ENCODE results near the gene TYMP.

The TYMP gene

GRCh38 chr22:50488886-50489285, 40.9 kb downstream of the TYMP start:
- Histone ChIP-seq H3K27me3 (ENCODE audit: insufficient read depth, low read length) (peaks cover 16% of the 10 kb centered on the region), H2AFZ (ENCODE audit: low read depth, low read length) (no peak overlapping the region), H3K36me3 (ENCODE audit: insufficient read depth, low read length) (no peaks in the 10 kb centered on the region), H3K4me3 (ENCODE audit: low read length) (no peak overlapping the region), H3K9me3 (ENCODE audit: low read length) (no peaks in the 10 kb centered on the region), H3K4me1 (ENCODE audit: insufficient read depth, low read length) (no peaks in the 10 kb centered on the region)

GRCh38 chr22:50488006-50488677, 41.7 kb downstream of the TYMP start:
- Histone ChIP-seq H3K27me3 (ENCODE audit: insufficient read depth, low read length) (peaks cover 24% of the 10 kb centered on the region), H3K4me1 (ENCODE audit: insufficient read depth, low read length) (no peaks in the 10 kb centered on the region), H2AFZ (ENCODE audit: low read depth, low read length) (no peak overlapping the region), H3K9me3 (ENCODE audit: low read length) (no peaks in the 10 kb centered on the region), H3K36me3 (ENCODE audit: insufficient read depth, low read length) (no peaks in the 10 kb centered on the region), H3K4me3 (ENCODE audit: low read length) (no peak overlapping the region)

GRCh38 chr22:50487290-50488005, 42.4 kb downstream of the TYMP start:
- H3K4me3 ChIP-seq (ENCODE audit: low read length), result no peak overlapping the region
- no peaks in the 10 kb centered on the region for H3K9me3 ChIP-seq (ENCODE audit: low read length)
- H3K36me3 ChIP-seq (ENCODE audit: insufficient read depth, low read length), result no peaks in the 10 kb centered on the region
- H3K4me1 ChIP-seq (ENCODE audit: insufficient read depth, low read length), result no peaks in the 10 kb centered on the region
- H3K27me3 ChIP-seq (ENCODE audit: insufficient read depth, low read length), result peaks cover 30% of the 10 kb centered on the region
- H2AFZ ChIP-seq (ENCODE audit: low read depth, low read length), result no peak overlapping the region

GRCh38 chr22:50486561-50487289, 43.1 kb downstream of the TYMP start, which contains the start of gene MIOX:
TSS of gene MIOX (plus strand) at chr22:50486859. CDS start at chr22:50486898, 39 bp downstream.
- Histone ChIP-seq H2AFZ (ENCODE audit: low read depth, low read length) (no peak within 1 kb of the TSS), H3K4me3 (ENCODE audit: low read length) (no peak within 1 kb of the TSS), H3K36me3 (ENCODE audit: insufficient read depth, low read length) (no peaks in the 10 kb centered on the region), H3K4me1 (ENCODE audit: insufficient read depth, low read length) (no peaks in the 10 kb centered on the region), H3K9me3 (ENCODE audit: low read length) (no peaks in the 10 kb centered on the region), H3K27me3 (ENCODE audit: insufficient read depth, low read length) (peaks cover 37% of the 10 kb centered on the region)

GRCh38 chr22:50485221-50486131, 44.3 kb downstream of the TYMP start:
- no peak overlapping the region for H2AFZ ChIP-seq (ENCODE audit: low read depth, low read length)
- no peaks in the 10 kb centered on the region for H3K4me1 ChIP-seq (ENCODE audit: insufficient read depth, low read length)
- H3K9me3 ChIP-seq (ENCODE audit: low read length), result no peaks in the 10 kb centered on the region
- H3K27me3 ChIP-seq (ENCODE audit: insufficient read depth, low read length), result peaks cover 47% of the 10 kb centered on the region
- H3K4me3 ChIP-seq (ENCODE audit: low read length), result no peak overlapping the region
- no peaks in the 10 kb centered on the region for H3K36me3 ChIP-seq (ENCODE audit: insufficient read depth, low read length)

- no peaks in the 10 kb centered on the region for H3K36me3 ChIP-seq (ENCODE audit: insufficient read depth, low read length)
- H3K4me3 ChIP-seq (ENCODE audit: low read length), result no peak overlapping the region
- peaks cover 8% of the 10 kb centered on the region for H3K9me3 ChIP-seq (ENCODE audit: low read length)
- no peak overlapping the region for H2AFZ ChIP-seq (ENCODE audit: low read depth, low read length)
- peaks cover 56% of the 10 kb centered on the region for H3K27me3 ChIP-seq (ENCODE audit: insufficient read depth, low read length)
- no peaks in the 10 kb centered on the region for H3K4me1 ChIP-seq (ENCODE audit: insufficient read depth, low read length)
Measured at GRCh38 chr22:50483977-50484853, 45.6 kb downstream of the TYMP start.

GRCh38 chr22:50483556-50483955, 46.3 kb downstream of the TYMP start:
- H3K27me3 ChIP-seq (ENCODE audit: insufficient read depth, low read length), result peaks cover 60% of the 10 kb centered on the region
- no peak overlapping the region for H2AFZ ChIP-seq (ENCODE audit: low read depth, low read length)
- no peaks in the 10 kb centered on the region for H3K36me3 ChIP-seq (ENCODE audit: insufficient read depth, low read length)
- peaks cover 8% of the 10 kb centered on the region for H3K9me3 ChIP-seq (ENCODE audit: low read length)
- no peak overlapping the region for H3K4me3 ChIP-seq (ENCODE audit: low read length)
- H3K4me1 ChIP-seq (ENCODE audit: insufficient read depth, low read length), result no peaks in the 10 kb centered on the region

GRCh38 chr22:50483106-50483505, 46.7 kb downstream of the TYMP start:
- Histone ChIP-seq H3K4me3 (ENCODE audit: low read length) (no peak overlapping the region), H3K4me1 (ENCODE audit: insufficient read depth, low read length) (no peaks in the 10 kb centered on the region), H3K27me3 (ENCODE audit: insufficient read depth, low read length) (peaks cover 61% of the 10 kb centered on the region), H3K9me3 (ENCODE audit: low read length) (peaks cover 8% of the 10 kb centered on the region), H3K36me3 (ENCODE audit: insufficient read depth, low read length) (no peaks in the 10 kb centered on the region), H2AFZ (ENCODE audit: low read depth, low read length) (no peak overlapping the region)

- Histone ChIP-seq H3K4me3 (ENCODE audit: low read length) (no peak overlapping the region), H3K36me3 (ENCODE audit: insufficient read depth, low read length) (no peaks in the 10 kb centered on the region), H2AFZ (ENCODE audit: low read depth, low read length) (no peak overlapping the region), H3K9me3 (ENCODE audit: low read length) (peaks cover 8% of the 10 kb centered on the region), H3K27me3 (ENCODE audit: insufficient read depth, low read length) (peaks cover 58% of the 10 kb centered on the region), H3K4me1 (ENCODE audit: insufficient read depth, low read length) (no peaks in the 10 kb centered on the region)
Measured at GRCh38 chr22:50482107-50483074, 47.4 kb downstream of the TYMP start.

GRCh38 chr22:50481440-50482106, 48.2 kb downstream of the TYMP start, which contains the start of gene ADM2:
TSS of gene ADM2 (plus strand) at chr22:50481543. CDS start at chr22:50481848, 305 bp downstream.
- H3K4me1 ChIP-seq (ENCODE audit: insufficient read depth, low read length), result no peaks in the 10 kb centered on the region
- peaks cover 8% of the 10 kb centered on the region for H3K9me3 ChIP-seq (ENCODE audit: low read length)
- no peak within 1 kb of the TSS for H3K4me3 ChIP-seq (ENCODE audit: low read length)
- peaks cover 52% of the 10 kb centered on the region for H3K27me3 ChIP-seq (ENCODE audit: insufficient read depth, low read length)
- no peaks in the 10 kb centered on the region for H3K36me3 ChIP-seq (ENCODE audit: insufficient read depth, low read length)
- H2AFZ ChIP-seq (ENCODE audit: low read depth, low read length), result no peak within 1 kb of the TSS

- Histone ChIP-seq H3K4me3 (ENCODE audit: low read length) (no peak overlapping the region), H2AFZ (ENCODE audit: low read depth, low read length) (no peak overlapping the region), H3K9me3 (ENCODE audit: low read length) (peaks cover 8% of the 10 kb centered on the region), H3K27me3 (ENCODE audit: insufficient read depth, low read length) (peaks cover 52% of the 10 kb centered on the region), H3K4me1 (ENCODE audit: insufficient read depth, low read length) (no peaks in the 10 kb centered on the region), H3K36me3 (ENCODE audit: insufficient read depth, low read length) (no peaks in the 10 kb centered on the region)
Measured at GRCh38 chr22:50481045-50481439, 48.8 kb downstream of the TYMP start.

All from neuron (in vitro differentiated cells).